GM06990 (cell line): Measurements from ENCODE around the gene STRN3.
"Not testable (repeated sequence)": the region's sequence is repeated elsewhere in the genome, so short reads cannot be mapped to it uniquely, and the experiment has no call there.

Experiments used
- DNase-seq: peaks from one replicate; pipeline ENCODE4 v3.0.0-alpha.2; 2011; ENCODE audit not compliant: insufficient read length; ENCODE audit errors: extremely low read depth
- H3K27me3 ChIP-seq: replicated peaks from 2 replicates; pipeline ENCODE4 v1.6.0; 2011; ENCODE audit warnings: low read length; ENCODE audit not compliant: control insufficient read depth, insufficient read depth
- H3K36me3 ChIP-seq: 2 replicates; pipeline ENCODE4 v1.5.1; 2011; ENCODE audit warnings: low read length; ENCODE audit not compliant: control insufficient read depth, insufficient read depth
- H3K4me3 ChIP-seq: replicated peaks from 2 replicates; pipeline ENCODE4 v1.5.1; 2011; ENCODE audit warnings: low read depth, mild to moderate bottlenecking, control low read depth, low read length
- TF ChIP-seq, protein P1 (sequence below): IDR thresholded peaks from 2 replicates; pipeline ENCODE4 v1.5.1; 2011; ENCODE audit warnings: low read length, control low read depth, mild to moderate bottlenecking, inconsistent platforms; ENCODE audit not compliant: insufficient read depth, poor library complexity, severe bottlenecking

The STRN3 gene

DNA sequence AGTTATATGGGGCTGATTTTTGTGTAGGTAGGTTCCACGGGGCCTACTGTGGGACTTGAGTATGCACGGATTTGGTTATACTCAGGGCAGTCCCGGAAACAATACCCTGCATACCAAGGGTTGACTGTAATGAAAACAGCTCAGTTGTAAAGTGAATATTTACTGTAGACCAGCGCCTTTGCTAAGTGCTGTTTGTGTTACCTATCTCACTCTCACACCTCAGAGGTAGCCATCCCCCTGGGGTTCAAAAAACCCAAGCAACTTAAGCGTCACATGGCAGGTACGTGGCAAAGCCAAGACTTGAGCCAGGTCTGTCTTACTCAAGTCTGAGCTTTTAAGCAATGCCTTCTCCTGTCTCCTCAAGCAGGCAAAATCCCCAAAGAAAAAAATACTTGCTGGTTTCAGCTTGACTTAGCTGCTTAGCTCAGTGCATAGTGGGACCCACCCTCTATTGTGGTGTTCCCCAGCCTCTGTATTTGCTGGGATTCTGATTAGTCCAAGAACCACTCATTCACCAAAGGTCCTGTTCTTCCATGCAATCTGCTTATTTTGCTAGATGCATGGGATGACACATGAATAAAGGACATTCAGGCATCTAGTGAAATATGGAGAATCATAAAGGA, 34.2 kb upstream of the STRN3 start:
- Histone ChIP-seq H3K4me3 (no peak overlapping the region), H3K27me3 (no peaks in the 10 kb centered on the region), H3K36me3 (no peaks in the 10 kb centered on the region)
- DNase-seq: no peak
- TF ChIP-seq, protein P1, sequence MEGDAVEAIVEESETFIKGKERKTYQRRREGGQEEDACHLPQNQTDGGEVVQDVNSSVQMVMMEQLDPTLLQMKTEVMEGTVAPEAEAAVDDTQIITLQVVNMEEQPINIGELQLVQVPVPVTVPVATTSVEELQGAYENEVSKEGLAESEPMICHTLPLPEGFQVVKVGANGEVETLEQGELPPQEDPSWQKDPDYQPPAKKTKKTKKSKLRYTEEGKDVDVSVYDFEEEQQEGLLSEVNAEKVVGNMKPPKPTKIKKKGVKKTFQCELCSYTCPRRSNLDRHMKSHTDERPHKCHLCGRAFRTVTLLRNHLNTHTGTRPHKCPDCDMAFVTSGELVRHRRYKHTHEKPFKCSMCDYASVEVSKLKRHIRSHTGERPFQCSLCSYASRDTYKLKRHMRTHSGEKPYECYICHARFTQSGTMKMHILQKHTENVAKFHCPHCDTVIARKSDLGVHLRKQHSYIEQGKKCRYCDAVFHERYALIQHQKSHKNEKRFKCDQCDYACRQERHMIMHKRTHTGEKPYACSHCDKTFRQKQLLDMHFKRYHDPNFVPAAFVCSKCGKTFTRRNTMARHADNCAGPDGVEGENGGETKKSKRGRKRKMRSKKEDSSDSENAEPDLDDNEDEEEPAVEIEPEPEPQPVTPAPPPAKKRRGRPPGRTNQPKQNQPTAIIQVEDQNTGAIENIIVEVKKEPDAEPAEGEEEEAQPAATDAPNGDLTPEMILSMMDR: no peak

DNA sequence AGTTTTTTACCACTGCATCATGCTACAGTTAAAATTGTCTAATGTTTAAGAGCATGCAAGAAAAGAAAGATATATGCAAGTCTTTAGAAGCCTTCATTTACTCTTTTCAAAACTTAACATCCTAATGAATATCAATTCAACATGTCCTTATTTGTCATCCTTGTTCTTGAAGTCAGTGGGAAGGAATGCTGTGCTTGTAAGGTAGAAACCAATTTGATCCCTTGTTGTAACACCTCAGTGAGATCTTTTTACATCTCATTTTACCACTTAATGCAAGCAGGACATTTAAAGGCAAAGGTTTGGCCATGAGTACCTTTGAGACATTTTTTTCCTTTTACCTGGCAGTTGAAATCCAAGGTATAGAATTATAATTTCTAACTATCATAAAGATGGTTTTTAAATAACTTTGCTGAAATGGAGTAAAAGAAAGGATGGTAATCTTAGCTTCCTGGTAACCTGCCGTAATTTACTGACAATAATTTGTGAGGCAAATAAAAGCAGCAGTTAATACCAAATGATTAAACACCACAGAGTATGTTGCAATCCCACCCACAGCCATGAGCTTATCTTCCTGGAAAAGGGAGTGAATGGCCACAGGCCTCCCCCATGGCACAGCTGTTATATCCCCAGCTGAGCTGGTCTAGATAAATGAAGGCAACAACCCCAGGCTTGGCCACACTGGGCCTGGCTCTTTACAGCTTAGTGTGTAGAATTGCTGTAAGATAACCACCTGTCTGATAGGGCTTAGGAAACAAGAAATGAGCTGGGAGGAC, 33.2 kb upstream of the STRN3 start:
- DNase-seq: no peak

DNA sequence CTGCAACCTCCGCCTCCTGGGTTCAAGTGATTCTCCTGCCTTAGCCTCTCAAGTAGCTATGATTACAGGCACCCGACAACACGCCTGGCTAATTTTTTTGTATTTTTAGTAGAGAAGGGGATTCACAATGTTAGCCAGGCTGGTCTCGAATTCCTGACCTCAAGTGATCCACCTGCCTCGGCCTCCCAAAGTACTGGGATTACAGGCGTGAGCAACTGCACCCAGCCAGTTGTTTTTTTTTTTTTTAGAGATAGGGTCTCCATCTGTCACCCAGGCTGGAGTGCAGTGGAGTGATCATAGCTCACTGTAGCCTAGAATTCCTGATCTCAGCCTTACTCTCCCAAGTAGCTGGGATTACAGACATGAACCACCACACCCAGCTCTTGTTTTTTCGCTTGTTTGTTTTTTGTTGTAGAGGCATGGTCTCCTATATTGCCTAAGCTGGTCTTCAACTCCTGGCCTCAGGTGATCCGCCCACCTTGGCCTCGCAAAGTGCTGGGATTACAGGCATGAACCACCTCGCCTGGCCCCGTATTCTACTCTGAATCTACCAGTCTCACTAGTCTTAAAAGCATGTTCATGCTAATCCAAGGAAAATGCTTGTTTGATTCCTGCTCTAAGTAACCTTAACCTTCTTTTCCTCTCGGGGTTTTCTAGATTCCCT, 31.7 kb upstream of the STRN3 start:
- no peak for DNase-seq
- H3K27me3 ChIP-seq: no peaks in the 10 kb centered on the region
- TF ChIP-seq, protein P1: no peak
- H3K4me3 ChIP-seq: no peak overlapping the region
- H3K36me3 ChIP-seq: no peaks in the 10 kb centered on the region

More for the DNA sequence above, 33.2 kb upstream of the STRN3 start:
- no peaks in the 10 kb centered on the region for H3K36me3 ChIP-seq
- no peaks in the 10 kb centered on the region for H3K27me3 ChIP-seq
- H3K4me3 ChIP-seq: no peak overlapping the region
- TF ChIP-seq, protein P1: no peak

DNA sequence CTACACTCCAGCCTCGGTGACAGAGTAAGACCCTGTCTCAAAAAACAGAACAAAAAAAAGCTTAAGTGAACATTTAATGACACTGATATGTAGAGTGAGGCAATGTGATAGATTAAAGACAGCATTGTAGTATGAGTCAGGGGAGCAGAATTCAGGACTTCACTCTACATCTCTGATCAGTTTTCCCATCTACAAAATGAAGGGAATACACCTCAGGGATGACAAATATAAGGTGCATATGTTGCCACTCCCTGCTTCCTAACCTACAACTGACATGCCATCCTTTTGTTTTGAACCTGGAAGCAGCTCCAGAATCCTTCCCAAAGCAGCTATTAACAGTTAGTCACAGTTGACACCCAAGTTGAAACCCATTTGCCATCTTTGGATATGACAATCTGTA, 30.9 kb upstream of the STRN3 start:
- TF ChIP-seq, protein P1: no peak
- Histone ChIP-seq H3K4me3 (no peak overlapping the region), H3K27me3 (no peaks in the 10 kb centered on the region), H3K36me3 (no peaks in the 10 kb centered on the region)
- DNase-seq: no peak

DNA sequence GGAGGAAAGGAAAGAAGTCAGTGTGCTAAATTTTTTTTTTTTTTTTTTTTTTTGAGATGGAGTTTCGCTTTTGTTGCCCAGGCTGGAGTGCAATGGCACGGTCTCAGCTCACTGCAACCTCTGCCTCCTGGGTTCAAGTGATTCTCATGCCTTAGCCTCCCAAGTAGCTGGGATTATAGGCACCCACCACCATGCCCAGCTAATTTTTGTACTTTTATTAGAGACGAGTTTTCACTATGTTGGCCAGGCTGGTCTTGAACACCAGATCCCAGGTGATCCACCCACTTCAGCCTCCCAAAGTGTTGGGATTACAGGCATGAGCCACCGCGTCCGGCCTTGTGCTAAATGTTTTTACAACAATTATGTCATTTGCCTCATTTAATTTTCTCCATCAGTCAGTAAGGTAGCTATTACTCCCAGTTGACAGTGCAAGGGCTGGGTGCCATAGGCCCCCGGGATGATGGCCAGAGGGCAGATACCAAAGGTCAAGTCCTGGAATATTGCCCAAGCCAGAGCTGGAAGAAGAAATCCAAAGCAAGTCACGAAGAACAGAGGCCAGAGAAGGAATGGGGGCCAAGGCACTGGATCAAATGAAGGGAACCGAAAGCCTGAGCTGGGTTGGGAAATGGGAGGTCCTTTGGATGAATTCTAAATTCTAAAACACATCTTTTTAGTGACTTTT, 26.9 kb upstream of the STRN3 start:
- H3K27me3 ChIP-seq, DNase-seq, H3K36me3 ChIP-seq, H3K4me3 ChIP-seq: not testable (repeated sequence)

DNA sequence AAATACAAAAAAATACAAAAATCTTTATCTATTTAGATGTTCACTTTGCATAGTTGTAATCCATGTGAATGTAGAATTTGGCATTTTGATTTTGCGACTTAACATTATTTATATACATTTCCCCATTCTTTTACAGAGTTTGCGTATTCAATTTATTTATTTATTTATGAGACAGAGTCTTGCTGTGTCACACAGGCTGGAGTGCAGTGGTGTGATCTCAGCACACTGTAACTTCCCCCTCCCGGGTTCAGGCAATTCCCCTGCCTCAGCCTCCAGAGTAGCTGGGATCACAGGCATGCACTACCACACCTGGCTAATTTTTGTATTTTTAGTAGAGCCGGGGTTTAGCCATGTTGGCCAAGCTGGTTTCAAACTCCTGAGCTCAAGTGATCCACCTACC, 25.3 kb upstream of the STRN3 start:
- Histone ChIP-seq H3K36me3 (no peaks in the 10 kb centered on the region), H3K4me3 (no peak overlapping the region)

More for the DNA sequence above, 25.3 kb upstream of the STRN3 start:
- TF ChIP-seq, protein P1: no peak
- DNase-seq: no peak
- no peaks in the 10 kb centered on the region for H3K27me3 ChIP-seq
